Measurements from ENCODE around the gene EEF1AKMT3. TPM values are rescaled to one million over a fixed set of nuclear protein-coding genes. Genes with fewer than 3 reads are reported as not detected.

Gene EEF1AKMT3
- total RNA-seq, 1 experiment from 2014 or later, result 7.9 TPM

GRCh38 chr12:57751432-57751787, 21.0 kb upstream of the EEF1AKMT3 start:
- no peak for DNase-seq (ENCODE audit: low spot score)

- peak; percentile 99 for DNase-seq (ENCODE audit: low spot score)
Measured at GRCh38 chr12:57751788-57752667, 20.4 kb upstream of the EEF1AKMT3 start, which contains the start of gene CDK4. Gene CDK4 (minus strand): TSS chr12:57752310. CDS start chr12:57751717, 593 bp downstream.

- DNase-seq (ENCODE audit: low spot score), result no peak
Measured at GRCh38 chr12:57752668-57753000, 19.8 kb upstream of the EEF1AKMT3 start.

- no peak for DNase-seq (ENCODE audit: low spot score)
Measured at GRCh38 chr12:57753756-57754337, 18.6 kb upstream of the EEF1AKMT3 start.

GRCh38 chr12:57754411-57755193, 17.8 kb upstream of the EEF1AKMT3 start, which contains the start of gene MARCHF9:
Gene MARCHF9 (plus strand): TSS chr12:57755103. CDS start chr12:57755529, 426 bp downstream.
- peak; percentile 37 for DNase-seq (ENCODE audit: low spot score)

GRCh38 chr12:57755194-57755453, 17.3 kb upstream of the EEF1AKMT3 start:
- no peak for DNase-seq (ENCODE audit: low spot score)

- no peak for DNase-seq (ENCODE audit: low spot score)
Measured at GRCh38 chr12:57755454-57756372, 16.7 kb upstream of the EEF1AKMT3 start.

GRCh38 chr12:57756406-57757341, 15.7 kb upstream of the EEF1AKMT3 start:
- DNase-seq (ENCODE audit: low spot score), result no peak

GRCh38 chr12:57757771-57758170, 14.6 kb upstream of the EEF1AKMT3 start:
- DNase-seq (ENCODE audit: low spot score), result no peak

GRCh38 chr12:57758552-57759359, 13.7 kb upstream of the EEF1AKMT3 start:
- DNase-seq (ENCODE audit: low spot score), result no peak

GRCh38 chr12:57759360-57759980, 12.9 kb upstream of the EEF1AKMT3 start:
- DNase-seq (ENCODE audit: low spot score), result peak; percentile 39

- DNase-seq (ENCODE audit: low spot score), result no peak
Measured at GRCh38 chr12:57760347-57760982, 11.9 kb upstream of the EEF1AKMT3 start.

GRCh38 chr12:57761391-57761998, 10.9 kb upstream of the EEF1AKMT3 start:
- no peak for DNase-seq (ENCODE audit: low spot score)

GRCh38 chr12:57762463-57762862, 10.0 kb upstream of the EEF1AKMT3 start:
- no peak for DNase-seq (ENCODE audit: low spot score)

- DNase-seq (ENCODE audit: low spot score), result no peak
Measured at GRCh38 chr12:57763881-57764661, 8.3 kb upstream of the EEF1AKMT3 start.

GRCh38 chr12:57764662-57765002, 7.8 kb upstream of the EEF1AKMT3 start:
- DNase-seq (ENCODE audit: low spot score), result no peak

GRCh38 chr12:57765003-57765697, 7.3 kb upstream of the EEF1AKMT3 start:
- no peak for DNase-seq (ENCODE audit: low spot score)

Data from H4 (cell line).